Erythroblast (primary cell): ENCODE data around the gene MAP3K4.
"Not testable (repeated sequence)": the region's sequence is repeated elsewhere in the genome, so short reads cannot be mapped to it uniquely, and the experiment has no call there.

Experiments used
- GATA1 ChIP-seq: IDR thresholded peaks from 2 replicates; pipeline ENCODE4 v1.6.1; 2011; ENCODE audit warnings: low read depth, mild to moderate bottlenecking, control low read depth, low read length, moderate library complexity
- POLR2A ChIP-seq: IDR thresholded peaks from 2 replicates; pipeline ENCODE4 v1.6.1; 2011; ENCODE audit warnings: mild to moderate bottlenecking, low read length

GRCh38 chr6:160983377-160983948, 8.1 kb upstream of the MAP3K4 start:
- not testable (repeated sequence) for TF ChIP-seq POLR2A, GATA1
